ENCODE results near the gene RHOU. TPM values are rescaled to one million over a fixed set of nuclear protein-coding genes. Genes with fewer than 3 reads are reported as not detected.

RHOU gene
- total and polyA plus RNA-seq, 10 of the 15 experiments (the other 5 are each of a cell fraction or from before 2014, with no cell fraction given): not detected

GRCh38 chr1:228695015-228695955 is 40.0 kb upstream of the RHOU start (continued):
- TF ChIP-seq CUX1 (IDR thresholded peaks at IDR 0.05; ENCODE audit: insufficient replicate concordance, low read depth, low read length): no peak
- TF ChIP-seq NBN (IDR thresholded peaks at IDR 0.05): no peak
- no peak for TF ChIP-seq MTA3 (IDR thresholded peaks at IDR 0.05; ENCODE audit: borderline replicate concordance, low read length)

GRCh38 chr1:228697207-228698016 is 37.9 kb upstream of the RHOU start:
- ATAC-seq (no peak), DNase-seq (ENCODE audit: low read depth, low spot score) (no peak), FAIRE-seq (no peak)
- RAD21 ChIA-PET (ENCODE audit: unreplicated experiment): interaction anchor here (0.6 kb wide), 1 partner anchor 88 kb away, joined by 3 read pairs; no protein-coding TSS in a partner anchor
- no peaks in the 10 kb centered on the region for H3K4me1 ChIP-seq (ENCODE audit: control insufficient read depth, insufficient read depth, low read length)
- intact Hi-C loops (cut with micrococcal nuclease; ENCODE audit: unreplicated experiment) (no loop called here), in situ Hi-C loops (cut with MboI) (no loop called here)
- no peak overlapping the region for H3K4me2 ChIP-seq (ENCODE audit: control insufficient read depth, insufficient read depth)
- H3K9me3 ChIP-seq (replicated peaks; ENCODE audit: control insufficient read depth, insufficient read depth, low read length): no peaks in the 10 kb centered on the region; the same call in 2 of the 3 replicates
- no peaks in the 10 kb centered on the region for H3K36me3 ChIP-seq (ENCODE audit: control insufficient read depth in 2 of 2, insufficient read depth in 2 of 2, low read length in 1 of 2)
- H3K27ac ChIP-seq (ENCODE audit: control insufficient read depth, insufficient read depth): no peak overlapping the region
- no peaks in the 10 kb centered on the region for H4K20me1 ChIP-seq (ENCODE audit: control insufficient read depth, insufficient read depth)
- BruUV-seq (replicated peaks): no TSS peak
- no peak overlapping the region for H3K4me3 ChIP-seq
- H3K27me3 ChIP-seq (replicated peaks in 1 of 2; ENCODE audit: control insufficient read depth in 2 of 2, insufficient read depth in 2 of 2, low read length in 1 of 2): no peaks in the 10 kb centered on the region; a peak in 1 of 4 replicates
- CTCF ChIA-PET: no interaction called here
- WGBS (ENCODE audit: insufficient coverage, insufficient replicate concordance, low lambda C conversion rate, missing lambda C conversion rate): 6% methylated on average over 6 of the region's 6 CpGs
- H3K79me2 ChIP-seq (ENCODE audit: control insufficient read depth, insufficient read depth, low read length): no peaks in the 10 kb centered on the region
- POLR2A ChIA-PET: no interaction called here
- H3K9ac ChIP-seq (ENCODE audit: control insufficient read depth, insufficient read depth, low read length): no peak overlapping the region
- SMC1A ChIA-PET (ENCODE audit: uncharacterized antibody, unreplicated experiment): no interaction called here
- H2AFZ ChIP-seq (ENCODE audit: control insufficient read depth, low read depth, low read length): no peak overlapping the region
- TF ChIP-seq IRF5 (IDR thresholded peaks at IDR 0.05; ENCODE audit: borderline replicate concordance): no peak
- no peak for TF ChIP-seq TCF12 (IDR thresholded peaks at IDR 0.05; ENCODE audit: low read depth, low read length)
- TF ChIP-seq CBX5 (IDR thresholded peaks at IDR 0.05; ENCODE audit: low read depth): no peak
- TF ChIP-seq REST (IDR thresholded peaks at IDR 0.05; ENCODE audit: low read depth, low read length): no peak
- TF ChIP-seq LARP7 (IDR thresholded peaks at IDR 0.05): no peak
- TF ChIP-seq FOS (IDR thresholded peaks at IDR 0.05; ENCODE audit: borderline replicate concordance, extremely low read depth, insufficient read length): no peak
- no peak for TF ChIP-seq RUNX3 (IDR thresholded peaks at IDR 0.05; ENCODE audit: low read length)

All from GM12878 (cell line).